Germinal center (tissue), 1 donor: Measurements from ENCODE around the gene USP38.
"Not testable (repeated sequence)": the region's sequence is repeated elsewhere in the genome, so short reads cannot be mapped to it uniquely, and the experiment has no call there.

Source experiments
- DNase-seq: peaks from one replicate; pipeline ENCODE4 v3.0.0; 2012; ENCODE audit warnings: mixed read lengths, low spot score

The USP38 gene

DNA sequence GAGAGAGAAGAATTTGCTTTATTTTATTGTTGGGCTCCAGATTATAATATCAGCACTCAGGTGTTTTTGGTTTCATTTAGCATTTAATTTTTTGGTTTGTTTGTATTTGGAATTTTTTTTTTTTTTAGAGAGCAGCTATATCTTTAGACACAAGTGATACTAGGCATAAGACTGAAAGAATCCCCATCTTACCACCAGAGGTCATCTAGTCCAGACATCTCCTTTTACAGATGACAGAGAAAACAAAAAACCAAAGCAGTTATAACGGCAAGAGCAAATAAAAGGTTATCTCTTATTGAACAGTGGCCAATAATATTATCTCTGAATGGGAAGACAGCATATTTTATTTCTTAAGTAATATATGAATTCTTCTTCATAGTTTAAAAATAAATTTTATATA is 22.8 kb downstream of the USP38 start:
- no peak for DNase-seq

DNA sequence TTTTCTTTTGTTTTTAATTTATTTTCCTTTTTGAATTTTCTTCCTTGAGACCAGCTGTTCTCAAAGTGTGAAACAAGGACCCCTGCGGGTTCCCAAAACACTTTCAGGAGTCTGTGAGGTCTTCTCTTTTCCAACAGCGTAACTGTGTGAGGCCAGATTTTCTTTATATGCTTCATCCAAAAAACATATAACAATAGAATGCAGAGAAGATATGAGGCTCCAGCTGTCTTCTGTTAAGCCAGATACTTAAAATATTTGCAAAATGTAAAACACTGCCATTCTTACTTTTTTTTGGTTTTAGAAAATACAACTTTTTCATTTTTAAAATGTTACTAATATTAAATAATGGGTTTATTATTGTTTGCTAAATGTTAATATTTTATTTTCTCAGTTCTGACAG is 27.8 kb downstream of the USP38 start:
- no peak for DNase-seq

DNA sequence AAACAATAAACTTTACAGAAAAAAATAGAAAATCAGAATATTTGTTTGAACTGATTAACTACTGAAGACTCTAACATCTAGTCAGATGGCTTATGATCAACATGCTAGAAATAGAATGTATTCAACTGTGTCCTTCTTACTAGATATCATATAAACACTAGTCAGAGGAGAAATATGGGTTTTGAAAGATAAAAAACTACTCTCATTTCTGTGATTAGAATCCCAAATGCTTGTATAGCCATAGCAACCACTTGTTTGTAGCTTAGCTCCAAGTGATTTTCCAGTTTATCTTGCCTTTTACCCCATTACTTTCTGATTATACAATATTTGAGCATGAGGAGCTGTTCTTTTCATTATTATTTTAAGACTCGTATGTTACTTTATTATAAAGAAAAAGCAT is 31.2 kb downstream of the USP38 start:
- no peak for DNase-seq

DNA sequence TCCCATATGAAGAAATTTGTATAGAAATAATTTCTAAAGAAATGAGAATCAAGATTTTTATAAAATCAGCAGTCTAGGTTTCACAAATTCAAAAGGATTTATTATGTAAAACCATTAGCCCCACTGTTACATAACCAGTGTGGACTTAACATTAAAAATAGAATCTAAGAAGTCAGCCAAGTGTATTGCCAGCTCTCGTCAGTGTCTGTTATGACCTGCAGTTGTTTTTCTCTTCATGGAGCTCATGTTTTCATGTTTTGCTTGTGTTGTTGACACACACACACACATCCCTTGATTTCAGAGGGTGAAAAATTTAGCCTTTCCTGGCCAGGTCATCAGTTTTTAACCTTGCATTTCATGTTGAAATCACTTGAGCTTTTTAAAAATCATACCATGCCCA is 39.5 kb downstream of the USP38 start:
- DNase-seq = no peak

DNA sequence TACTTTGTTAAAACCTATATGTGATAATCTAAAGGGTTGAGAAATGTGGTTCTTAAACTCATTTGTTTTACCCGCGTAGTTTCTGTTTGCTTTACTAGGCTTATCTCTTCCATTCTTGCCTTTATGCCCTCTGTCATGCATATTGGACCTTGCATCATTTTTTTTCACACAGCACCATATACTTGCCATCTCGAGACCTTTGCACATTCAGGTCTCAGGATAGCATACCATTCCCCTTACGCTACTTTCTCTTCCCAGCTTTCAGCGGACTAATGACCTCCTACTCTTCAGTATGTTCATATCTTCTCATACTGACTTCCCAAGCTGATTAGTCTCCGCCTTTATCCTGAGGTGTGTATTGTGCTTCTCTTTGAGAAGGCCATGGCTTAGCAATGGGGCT is 40.5 kb downstream of the USP38 start:
- no peak for DNase-seq

DNA sequence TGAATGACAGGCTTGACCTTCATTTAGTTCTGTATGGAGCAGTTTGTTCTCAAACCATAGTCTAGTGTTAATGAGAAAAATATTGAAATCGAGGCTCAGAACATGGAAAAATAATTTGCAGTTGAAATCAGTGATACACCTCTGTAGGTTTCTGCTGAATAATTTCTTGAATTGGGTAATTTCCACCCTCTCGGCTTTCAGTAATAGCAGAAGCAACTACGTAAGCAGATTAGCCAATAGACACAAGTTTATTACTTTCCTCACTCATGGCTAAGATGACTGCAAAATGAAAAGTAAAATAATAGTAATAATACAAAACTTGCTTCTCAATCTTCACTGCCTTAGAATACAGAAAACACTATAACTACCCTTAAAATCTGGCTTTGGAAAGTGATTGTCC is 46.0 kb downstream of the USP38 start:
- DNase-seq = no peak

DNA sequence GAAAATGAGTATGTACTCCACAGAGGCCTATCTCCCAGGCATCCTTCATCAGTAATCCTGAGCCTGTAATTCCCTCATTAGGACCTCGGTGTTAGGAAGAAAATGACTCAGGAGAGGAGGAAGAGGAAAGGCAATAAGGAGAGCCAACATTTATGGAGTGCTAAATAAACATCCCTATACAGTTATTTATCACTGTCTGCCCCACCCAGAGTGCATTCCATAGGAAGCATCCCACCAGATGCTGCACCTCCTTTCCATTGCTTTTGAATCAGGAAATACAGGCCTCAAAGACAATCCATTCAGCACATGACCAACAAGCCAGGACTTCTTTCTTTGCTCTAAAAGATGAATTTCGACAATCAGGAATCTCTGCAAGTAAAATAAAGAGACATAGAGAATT is 47.6 kb downstream of the USP38 start:
- no peak for DNase-seq

DNA sequence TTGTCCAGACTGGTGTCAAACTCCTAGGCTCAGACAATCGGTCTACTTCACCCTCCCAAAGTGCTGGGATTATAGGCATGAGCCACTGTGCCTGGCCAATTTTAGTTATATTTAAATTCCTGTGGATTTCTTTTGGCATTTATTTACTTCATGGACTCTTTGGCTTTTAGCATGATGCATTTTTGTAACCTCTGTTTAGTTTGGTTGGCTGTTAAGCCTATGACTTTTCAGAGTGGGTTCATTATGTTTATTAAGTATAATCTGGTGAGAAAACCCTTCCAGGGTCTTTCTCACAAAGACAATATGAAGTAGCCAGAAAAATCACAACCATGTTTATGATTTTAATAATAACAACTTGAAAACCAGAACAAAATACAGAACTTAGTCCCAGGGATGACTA is 49.4 kb downstream of the USP38 start:
- DNase-seq = no peak

DNA sequence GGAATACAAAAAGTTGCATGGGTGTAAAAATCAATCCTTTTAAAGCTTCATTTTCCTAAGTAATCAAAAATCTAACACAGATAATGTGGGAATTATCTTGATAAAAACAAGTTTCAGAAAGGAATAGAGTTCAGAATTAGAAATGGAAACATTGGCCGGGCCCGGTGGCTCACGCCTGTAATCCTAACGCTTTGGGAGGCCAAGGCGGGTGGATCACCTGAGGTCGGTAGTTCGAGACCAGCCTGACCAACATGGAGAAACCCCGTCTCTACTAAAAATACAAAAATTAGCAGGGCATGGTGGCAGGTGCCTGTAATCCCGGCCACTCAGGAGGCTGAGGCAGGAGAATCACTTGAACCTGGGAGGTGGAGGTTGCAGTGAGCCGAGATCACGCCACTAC is 52.5 kb downstream of the USP38 start:
- DNase-seq = not testable (repeated sequence)

DNA sequence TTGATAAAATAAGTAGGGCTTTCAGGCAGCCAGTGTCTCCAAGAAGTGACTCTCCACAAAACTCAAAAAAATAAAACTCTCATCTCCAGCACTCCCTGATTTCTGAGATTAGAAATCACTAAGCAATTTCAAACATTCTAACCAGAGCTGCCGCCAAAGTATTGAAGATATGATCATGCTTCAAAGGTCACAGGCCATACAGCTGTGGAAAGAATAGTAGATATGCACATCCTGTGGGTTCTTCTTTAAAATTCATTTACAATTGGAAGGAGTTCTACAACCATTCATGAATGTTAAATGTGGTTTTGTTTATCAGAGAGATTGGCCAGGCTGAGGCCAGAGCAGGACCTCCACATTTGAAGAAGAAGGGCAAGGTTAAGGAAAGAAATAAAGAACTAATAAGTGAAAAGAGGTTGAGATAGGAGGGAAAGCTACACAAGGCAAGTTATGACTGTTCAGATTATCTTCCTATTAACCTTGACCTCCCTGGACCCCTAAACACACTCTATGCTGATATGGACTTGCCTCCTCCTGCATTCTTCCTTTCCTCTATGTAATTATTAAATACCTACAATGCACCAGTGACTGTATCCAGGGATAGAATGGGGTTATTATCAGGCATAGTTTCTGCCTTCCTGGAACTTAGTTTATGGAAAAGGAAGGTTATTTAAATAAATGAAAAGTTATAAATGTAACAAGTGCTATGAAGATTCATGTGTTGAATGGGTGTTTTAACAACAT is 56.4 kb downstream of the USP38 start:
- no peak for DNase-seq

DNA sequence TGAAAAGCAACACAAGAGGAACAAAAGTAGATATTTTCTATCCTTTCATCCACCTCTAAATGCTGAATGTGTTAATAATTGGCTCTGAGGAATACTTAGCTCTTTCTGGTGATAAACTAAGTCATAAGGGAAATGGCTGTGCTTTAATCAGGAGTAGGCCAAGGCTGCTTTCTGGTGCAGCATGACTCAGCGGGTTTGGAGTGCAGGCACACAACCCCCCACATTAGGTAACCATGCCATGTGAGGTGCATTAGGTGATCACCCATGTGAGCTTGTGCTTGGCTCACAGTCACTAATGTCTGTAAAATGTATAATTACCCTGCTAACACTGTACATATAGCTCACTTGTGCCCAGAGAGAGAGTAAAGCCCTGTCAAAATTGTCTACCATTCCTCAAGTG is 57.2 kb downstream of the USP38 start:
- DNase-seq = no peak

DNA sequence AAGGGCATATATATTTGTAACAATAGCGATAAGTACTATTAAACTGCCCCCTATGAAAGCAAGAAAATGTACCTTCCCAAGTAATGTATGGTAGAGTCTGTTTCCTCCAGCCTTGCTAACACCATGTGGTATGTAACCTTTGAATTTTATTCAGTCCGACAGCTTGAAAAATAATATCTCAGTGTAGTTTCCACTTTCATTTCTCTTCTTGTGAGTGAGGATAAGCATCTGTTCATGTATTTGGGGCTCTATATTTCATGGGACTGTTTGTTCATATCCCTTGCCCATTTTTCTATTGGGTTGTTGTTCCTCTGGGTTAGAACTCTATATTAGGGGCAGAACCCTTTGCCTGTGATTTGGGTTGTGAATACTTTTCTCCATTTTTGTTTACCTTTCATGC is 58.3 kb downstream of the USP38 start:
- no peak for DNase-seq

DNA sequence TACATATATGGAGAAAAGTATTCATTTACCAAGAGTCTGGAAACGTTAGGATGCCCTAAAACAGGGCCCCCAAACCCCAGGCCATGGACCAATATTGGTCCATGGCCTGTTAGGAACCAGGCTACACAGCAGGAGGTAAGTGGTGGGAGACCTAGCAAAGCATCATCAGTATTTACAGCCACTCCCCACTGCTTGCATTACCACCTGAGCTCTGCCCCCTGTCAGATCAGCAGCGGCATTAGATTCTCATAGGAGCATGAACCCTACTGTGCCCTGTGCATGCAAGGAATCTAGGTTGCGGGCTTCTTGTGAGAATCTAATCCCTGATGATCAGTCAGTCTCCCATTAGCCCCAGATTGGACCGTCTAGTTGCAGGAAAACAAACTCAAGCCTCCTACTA is 62.3 kb downstream of the USP38 start:
- no peak for DNase-seq

DNA sequence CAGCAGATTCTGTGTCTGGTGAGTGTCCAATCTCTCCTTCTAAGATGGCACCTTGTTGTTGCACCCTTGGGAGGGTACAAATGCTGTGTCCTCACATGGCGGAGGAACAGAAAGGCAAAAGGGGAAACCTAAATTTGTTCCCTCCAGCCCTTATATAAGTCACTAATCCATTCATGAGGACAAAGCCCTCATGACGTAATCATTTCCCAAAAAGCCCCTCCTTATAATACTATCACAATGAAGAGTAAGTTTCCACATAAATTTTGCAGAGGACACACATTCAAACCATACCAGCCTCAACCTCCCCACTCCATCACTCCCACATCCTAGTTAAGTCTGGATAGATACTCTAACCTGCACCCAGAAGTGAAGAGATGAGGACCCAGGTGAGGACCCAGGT is 63.1 kb downstream of the USP38 start:
- no peak for DNase-seq

DNA sequence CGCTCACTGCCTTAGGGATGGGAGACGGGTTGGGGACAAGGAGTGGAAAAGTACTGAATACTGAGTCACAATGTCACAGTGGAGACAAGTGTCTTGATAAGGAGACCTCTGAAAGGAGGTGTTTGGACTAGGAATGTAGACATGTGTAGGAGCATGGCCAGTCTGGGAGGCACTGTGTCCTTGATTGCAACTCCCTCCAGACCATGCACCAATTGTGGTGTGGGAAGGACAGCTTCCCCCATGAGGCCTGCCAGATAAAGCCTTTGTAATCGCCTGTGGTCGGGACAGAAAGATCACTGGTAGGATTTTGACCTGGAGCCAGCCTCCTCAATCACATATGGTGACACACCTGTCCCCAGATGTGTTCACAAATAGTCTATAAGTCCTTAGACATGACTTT is 64.1 kb downstream of the USP38 start:
- no peak for DNase-seq

DNA sequence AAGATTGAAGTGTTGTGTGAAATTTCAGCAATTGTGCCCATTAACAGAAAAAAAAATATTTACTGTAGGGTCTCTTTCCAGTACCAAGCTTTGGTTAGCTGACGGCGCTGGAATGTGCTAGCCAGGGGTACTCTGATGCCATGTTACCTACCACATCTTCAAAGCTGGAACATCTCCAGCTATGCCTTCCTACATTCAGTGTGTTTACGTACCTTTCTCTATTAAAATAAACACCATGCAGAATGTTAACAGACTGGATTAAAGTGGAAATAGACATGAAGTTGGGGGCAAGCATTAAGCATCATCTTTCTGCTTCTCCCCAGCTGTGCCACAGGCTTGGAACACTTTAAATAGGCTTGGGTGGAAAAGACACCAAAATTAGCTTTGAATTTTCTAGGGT is 65.9 kb downstream of the USP38 start:
- DNase-seq = no peak

DNA sequence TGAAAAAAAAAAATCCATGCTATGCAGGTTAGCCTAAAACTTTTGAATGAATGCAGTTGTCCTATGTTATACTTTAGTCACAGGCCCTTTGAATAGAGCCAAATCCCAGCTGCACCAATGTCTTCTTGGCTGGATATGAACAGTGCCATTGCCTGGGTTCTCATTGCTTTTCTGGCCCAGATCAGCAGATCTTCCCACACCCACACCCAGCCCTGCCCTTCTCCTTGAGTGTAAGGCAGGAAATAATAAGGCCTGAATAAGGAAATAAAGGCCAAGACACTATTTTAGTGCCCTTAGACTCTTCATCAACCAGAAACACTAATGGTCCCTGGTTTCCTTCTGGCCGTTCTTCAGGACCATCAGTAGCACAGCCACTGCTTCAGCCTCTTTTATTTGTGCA is 66.6 kb downstream of the USP38 start:
- DNase-seq = no peak

DNA sequence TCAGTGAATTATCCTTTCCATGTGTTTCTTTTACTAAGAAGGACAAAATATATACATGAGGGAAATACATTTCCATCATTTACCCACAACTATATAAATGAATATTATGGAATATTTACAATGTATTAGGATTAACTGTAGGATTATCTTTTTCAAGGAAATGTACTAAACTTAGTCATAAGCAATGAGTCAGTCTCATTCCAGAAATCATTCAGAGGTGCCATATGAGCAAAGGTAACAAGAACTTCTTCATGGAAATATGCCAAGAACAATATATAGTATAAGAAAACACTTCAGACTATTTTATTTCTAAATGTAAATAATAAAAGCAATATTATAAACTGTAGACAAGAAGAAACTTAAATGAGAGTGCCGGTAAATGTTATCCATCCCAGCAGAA is 67.1 kb downstream of the USP38 start:
- DNase-seq = no peak

DNA sequence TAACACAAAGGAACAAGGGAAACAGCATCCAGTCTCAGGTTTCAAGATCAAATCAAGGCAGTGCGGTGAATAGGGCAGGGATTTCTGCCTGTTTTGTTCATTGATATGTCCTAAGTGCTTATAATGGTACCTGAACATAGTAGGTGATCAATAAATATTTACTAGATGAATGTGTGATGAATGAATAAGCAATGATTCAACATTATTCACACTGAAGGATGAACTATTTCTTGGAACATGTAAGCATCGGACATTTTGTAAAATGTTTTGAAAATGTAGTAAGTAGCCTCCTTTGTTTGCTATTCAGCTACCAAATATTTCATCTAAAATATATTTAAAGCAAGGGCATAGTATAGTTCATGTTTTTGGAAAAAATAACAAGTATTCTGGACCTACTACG is 67.8 kb downstream of the USP38 start:
- no peak for DNase-seq

DNA sequence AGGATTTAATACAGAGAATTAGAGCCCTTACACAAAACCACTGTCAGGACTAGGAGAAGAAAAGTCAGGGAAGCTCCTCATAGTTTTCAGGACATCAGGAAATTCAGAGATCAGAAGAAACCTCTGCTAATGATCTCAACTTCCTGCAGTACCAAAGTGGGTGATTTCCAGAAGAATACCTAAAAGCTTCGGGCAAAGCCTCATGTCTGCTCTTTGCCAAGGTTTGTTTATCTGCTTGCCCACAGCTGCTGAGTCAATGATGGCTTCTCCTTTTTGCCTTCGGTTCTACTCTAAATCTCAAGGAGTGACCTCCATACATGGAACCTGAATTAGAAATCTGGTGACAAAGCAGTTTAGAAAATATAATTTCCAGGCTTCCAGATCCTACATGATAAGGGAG is 68.4 kb downstream of the USP38 start:
- no peak for DNase-seq

DNA sequence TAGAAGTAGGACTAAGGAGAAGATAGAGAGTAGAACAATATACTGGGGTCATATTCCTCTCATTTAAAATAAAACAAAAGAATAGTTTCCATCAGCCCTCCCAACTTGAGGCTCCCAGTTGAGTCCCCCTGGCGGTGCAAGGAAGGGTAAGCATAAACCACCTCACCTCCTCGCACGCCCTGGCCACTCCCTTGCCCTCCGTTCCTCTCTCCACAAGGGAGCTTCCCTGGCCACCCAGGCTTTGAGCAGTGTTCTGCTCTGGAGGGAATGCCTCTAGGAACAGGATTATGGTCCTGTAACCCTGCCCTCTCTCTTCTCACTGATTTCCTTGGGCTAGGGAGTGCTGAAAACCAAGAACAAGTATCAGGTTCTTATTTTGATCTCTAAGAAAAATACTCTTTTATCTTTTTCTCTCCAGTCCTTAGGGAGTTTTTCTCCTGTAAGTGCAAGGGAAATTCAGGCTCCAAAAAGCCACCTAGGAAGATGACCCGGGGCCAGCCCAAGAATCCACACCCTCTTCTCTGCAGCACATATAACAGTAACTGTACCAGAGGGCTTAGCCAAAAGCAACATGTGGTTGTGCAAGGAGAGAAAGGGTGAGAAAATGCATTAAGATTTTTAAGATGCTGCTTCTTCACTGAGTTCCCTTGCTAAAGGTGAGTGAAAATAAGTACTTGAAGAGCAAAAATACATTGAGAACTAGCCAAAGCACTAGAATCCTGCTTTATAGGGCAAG is 69.9 kb downstream of the USP38 start:
- no peak for DNase-seq

DNA sequence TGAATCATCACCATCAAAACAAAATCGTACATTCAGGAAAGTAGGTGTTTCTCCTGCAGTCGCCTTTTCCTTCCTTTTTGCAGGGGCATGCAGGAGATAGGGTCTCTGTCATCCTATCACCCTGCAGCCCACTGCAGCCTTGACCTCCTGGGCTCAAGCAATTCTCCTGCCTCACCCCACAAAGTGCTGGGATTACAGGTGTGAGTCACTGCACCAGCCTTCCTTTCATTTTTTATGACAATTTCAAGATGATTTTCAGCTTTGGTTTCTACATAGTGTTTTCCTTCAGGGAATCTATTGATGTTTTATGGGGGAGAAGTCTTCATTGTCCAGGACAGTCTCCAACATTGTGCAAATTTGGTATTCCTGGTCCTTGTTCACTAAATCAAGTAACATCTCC is 71.7 kb downstream of the USP38 start:
- DNase-seq = no peak

DNA sequence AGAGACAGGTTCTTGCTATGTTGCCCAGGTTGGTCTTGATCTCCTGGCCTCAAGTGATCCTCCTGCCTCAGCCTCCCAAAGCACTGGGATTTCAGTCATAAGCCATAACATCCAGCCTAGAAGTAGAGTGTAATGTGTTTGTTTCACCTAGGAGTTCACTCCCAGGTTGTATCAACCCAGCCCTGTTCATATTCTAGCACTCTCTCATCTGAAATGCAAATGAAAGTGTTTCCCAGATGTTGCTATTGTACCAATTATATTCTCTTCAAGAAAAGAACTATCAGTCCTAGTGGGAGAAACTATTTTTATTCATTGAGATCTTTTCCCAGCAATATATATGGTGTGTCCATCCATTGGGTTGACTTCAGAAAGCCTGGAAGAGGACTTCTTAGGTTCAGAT is 72.6 kb downstream of the USP38 start:
- no peak for DNase-seq

DNA sequence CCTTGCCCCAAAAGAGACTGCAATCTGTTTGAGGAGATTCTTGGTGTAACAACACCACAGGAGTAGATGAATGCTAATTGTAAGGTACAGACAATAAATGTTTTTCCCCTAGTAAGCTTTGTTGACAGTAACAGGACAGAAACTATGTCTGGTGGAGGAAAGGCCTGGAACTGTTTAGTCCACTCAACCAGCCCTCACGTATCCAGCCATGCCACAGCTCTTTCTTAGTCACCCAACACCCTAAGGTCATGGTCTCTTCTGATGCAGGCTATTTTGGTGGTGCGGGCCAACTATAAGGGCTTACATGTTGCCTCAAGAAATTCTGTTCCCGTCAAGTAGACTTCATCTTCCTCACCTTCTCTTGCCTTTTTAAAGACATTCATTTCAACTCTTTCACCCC is 76.0 kb downstream of the USP38 start:
- no peak for DNase-seq
